ENCODE data around the gene SNRPB. TPM values are rescaled to one million over a fixed set of nuclear protein-coding genes. Genes with fewer than 3 reads are reported as not detected.

SNRPB gene
- total RNA-seq, 2 experiments from 2014 or later, result 469 to 479 TPM

- H3K4me1 Mint-ChIP-seq (ENCODE audit: low read depth), result peaks cover 27% of the 10 kb centered on the region
- POLR2A ChIA-PET, result interaction anchor here (1.0 to 2.4 kb wide), 5 partner anchors 8 to 182 kb away, joined by 3 to 11 read pairs (median 4); partner anchors contain the start of gene SNRPB
- DNase-seq (no peak), ATAC-seq (no peak)
- intact Hi-C loops (cut with micrococcal nuclease), result no loop called here
- no peaks in the 10 kb centered on the region for H3K27me3 Mint-ChIP-seq
- no peaks in the 10 kb centered on the region for H3K9me3 Mint-ChIP-seq
- H3K27ac Mint-ChIP-seq, result no peak overlapping the region
- CTCF ChIA-PET, result interaction anchor here (1.0 to 1.1 kb wide), 3 partner anchors 10 to 76 kb away, joined by 3 to 5 read pairs (median 3); no protein-coding TSS in a partner anchor
- TF ChIP-seq CTCF (IDR thresholded peaks at IDR 0.05), result no peak
- no peak overlapping the region for H3K4me3 Mint-ChIP-seq
- H3K36me3 Mint-ChIP-seq (ENCODE audit: low read depth), result peaks cover 78% of the 10 kb centered on the region
These were observed 8.1 kb downstream of the SNRPB start for GRCh38 chr20:2462484-2462883.

- peaks cover 31% of the 10 kb centered on the region for H3K4me1 Mint-ChIP-seq (ENCODE audit: low read depth)
- no peak overlapping the region for H3K4me3 Mint-ChIP-seq
- DNase-seq (no peak), ATAC-seq (no peak)
- H3K27me3 Mint-ChIP-seq, result no peaks in the 10 kb centered on the region
- H3K36me3 Mint-ChIP-seq (ENCODE audit: low read depth), result peaks cover 70% of the 10 kb centered on the region
- intact Hi-C loops (cut with micrococcal nuclease), result no loop called here
- no peak overlapping the region for H3K27ac Mint-ChIP-seq
- ChIA-PET POLR2A (interaction anchor here (1.0 to 7.3 kb wide), 5 partner anchors 8 to 253 kb away, joined by 3 to 87 read pairs (median 5); partner anchors contain the start of gene SNRPB), CTCF (interaction anchor here (0.7 to 2.4 kb wide), 4 partner anchors 9 to 254 kb away, joined by 3 to 11 read pairs (median 4); no protein-coding TSS in a partner anchor)
- H3K9me3 Mint-ChIP-seq, result no peaks in the 10 kb centered on the region
- TF ChIP-seq CTCF (IDR thresholded peaks at IDR 0.05), result no peak
These were observed 9.7 kb downstream of the SNRPB start for GRCh38 chr20:2460752-2461424.

- Mint-ChIP-seq H3K4me3 (no peak overlapping the region), H3K27ac (no peak overlapping the region), H3K9me3 (no peaks in the 10 kb centered on the region), H3K36me3 (ENCODE audit: low read depth) (peaks cover 62% of the 10 kb centered on the region), H3K27me3 (no peaks in the 10 kb centered on the region), H3K4me1 (ENCODE audit: low read depth) (peaks cover 28% of the 10 kb centered on the region)
- CTCF ChIA-PET, result interaction anchor here (1.1 to 2.4 kb wide), 4 partner anchors 8 to 253 kb away, joined by 3 to 11 read pairs (median 4); no protein-coding TSS in a partner anchor
- no peak for TF ChIP-seq CTCF (IDR thresholded peaks at IDR 0.05)
- no peak for DNase-seq
- POLR2A ChIA-PET, result interaction anchor here (0.9 to 7.3 kb wide), 6 partner anchors 8 to 253 kb away, joined by 3 to 87 read pairs (median 4); partner anchors contain the start of genes NOP56 and SNRPB
- intact Hi-C loops (cut with micrococcal nuclease), result loop anchor here (10.0 kb wide), 1 partner anchor 495 kb away; no protein-coding TSS in a partner anchor
- ATAC-seq, result no peak
These were observed 10.4 kb downstream of the SNRPB start for GRCh38 chr20:2459981-2460751.

- TF ChIP-seq CTCF (IDR thresholded peaks at IDR 0.05), result no peak
- Mint-ChIP-seq H3K27me3 (no peaks in the 10 kb centered on the region), H3K4me1 (ENCODE audit: low read depth) (peaks cover 27% of the 10 kb centered on the region), H3K27ac (no peak overlapping the region), H3K4me3 (no peak overlapping the region), H3K9me3 (no peaks in the 10 kb centered on the region), H3K36me3 (ENCODE audit: low read depth) (peaks cover 52% of the 10 kb centered on the region)
- intact Hi-C loops (cut with micrococcal nuclease), result loop anchor here (10.0 kb wide), 1 partner anchor 494 kb away; no protein-coding TSS in a partner anchor
- CTCF ChIA-PET, result no interaction called here
- no peak for ATAC-seq
- no peak for DNase-seq
- POLR2A ChIA-PET, result interaction anchor here (0.7 to 7.3 kb wide), 4 partner anchors 9 to 587 kb away, joined by 3 to 87 read pairs (median 3); partner anchors contain the start of gene SNRPB
These were observed 11.6 kb downstream of the SNRPB start for GRCh38 chr20:2458919-2459499.
